CD4-positive, alpha-beta memory T cell (primary cell): ENCODE measurements around the gene SPINT3. TPM values are rescaled to one million over a fixed set of nuclear protein-coding genes. Genes with fewer than 3 reads are reported as not detected.

Experiments
- CTCF ChIA-PET: fragments of 350-600 bp; sonication (Branson Sonifier 250); formaldehyde crosslinking; loops from one replicate; lab custom pipeline; 2021; ENCODE audit warnings: inconsistent platforms; ENCODE audit not compliant: partially characterized antibody; lab: Charles Lee
- POLR2A ChIA-PET: fragments of 350-600 bp; sonication (Branson Sonifier 250); formaldehyde crosslinking; loops from one replicate; lab custom pipeline; 2021; ENCODE audit not compliant: partially characterized antibody; lab: Charles Lee
- DNase-seq, 5 donors: peaks; one replicate each; pipeline versions ENCODE4 v3.0.0 to v3.0.0-alpha.2; 2020 to 2022; ENCODE audit warnings: mixed read lengths in 1 of 5
- H3K27ac ChIP-seq: one replicate; pipeline ENCODE4 v1.7.0; 2013; ENCODE audit warnings: low read depth, low read length
- H3K27me3 ChIP-seq: 2 replicates; pipeline ENCODE4 v1.7.0; 2013; ENCODE audit warnings: mild to moderate bottlenecking, low read length, moderate library complexity; ENCODE audit not compliant: insufficient read depth
- H3K36me3 ChIP-seq: 2 replicates; pipeline ENCODE4 v1.7.0; 2013; ENCODE audit warnings: mild to moderate bottlenecking, low read length, moderate library complexity; ENCODE audit not compliant: insufficient read depth
- H3K4me1 ChIP-seq: 2 replicates; pipeline ENCODE4 v1.7.0; 2013; ENCODE audit warnings: mild to moderate bottlenecking, low read length, moderate library complexity; ENCODE audit not compliant: insufficient read depth
- H3K4me3 ChIP-seq, 2 donors: one replicate each; pipeline ENCODE4 v1.7.0; 2013; ENCODE audit warnings: low read length in 2 of 2, mild to moderate bottlenecking in 1 of 2
- H3K9me3 ChIP-seq, 2 donors: one replicate each; pipeline ENCODE4 v1.7.0; 2013; ENCODE audit warnings: low read length in 2 of 2, control low read depth in 1 of 2; ENCODE audit not compliant: control insufficient read depth in 1 of 2
- H3K27ac Mint-ChIP-seq, 7 donors: one replicate each; pipeline ENCODE4 v1.8.0; 2020 to 2021; ENCODE audit warnings: mixed read lengths in 7 of 7, mild to moderate bottlenecking in 6 of 7, inconsistent platforms in 3 of 7, moderate library complexity in 3 of 7
- H3K27me3 Mint-ChIP-seq, 2 donors: one replicate each; pipeline ENCODE4 v1.8.0; 2020 to 2021; ENCODE audit warnings: mixed read lengths in 2 of 2
- H3K36me3 Mint-ChIP-seq, 2 donors: one replicate each; pipeline ENCODE4 v1.8.0; 2020 to 2021; ENCODE audit warnings: mixed read lengths in 2 of 2, inconsistent platforms in 1 of 2, mild to moderate bottlenecking in 1 of 2
- H3K4me1 Mint-ChIP-seq, 4 donors: one replicate each; pipeline ENCODE4 v1.8.0; 2020 to 2021; ENCODE audit warnings: mixed read lengths in 4 of 4, mild to moderate bottlenecking in 1 of 4
- H3K4me3 Mint-ChIP-seq, 8 donors: one replicate each; pipeline ENCODE4 v1.8.0; 2020 to 2021; ENCODE audit warnings: mixed read lengths in 8 of 8, mild to moderate bottlenecking in 7 of 8, moderate library complexity in 6 of 8, inconsistent platforms in 3 of 8
- H3K9me3 Mint-ChIP-seq, 8 donors: one replicate each; pipeline ENCODE4 v1.8.0; 2020 to 2021; ENCODE audit warnings: mixed read lengths in 8 of 8, mild to moderate bottlenecking in 5 of 8, inconsistent platforms in 3 of 8, moderate library complexity in 1 of 8
- intact Hi-C: fragments of 100-400 bp; cut with micrococcal nuclease; formaldehyde crosslinking; loops from one replicate; pipeline ENCODE4 v1.15.1; 2023
- polyA plus RNA-seq, 2 donors: library from polyadenylated mRNA; unstranded; fragments of 300-500 nt; fragmentation: Illumina TruSeq; gene quantifications; one replicate each; pipeline ENCODE4 v1.2.3, GENCODE V29; 2021
- total RNA-seq, 2 experiments: library from RNA; stranded (reverse); gene quantifications; one replicate each; pipeline ENCODE4 v1.2.3, GENCODE V29; 2021

Gene SPINT3
- total and polyA plus RNA-seq, 4 experiments from 2014 or later, result not detected

DNA sequence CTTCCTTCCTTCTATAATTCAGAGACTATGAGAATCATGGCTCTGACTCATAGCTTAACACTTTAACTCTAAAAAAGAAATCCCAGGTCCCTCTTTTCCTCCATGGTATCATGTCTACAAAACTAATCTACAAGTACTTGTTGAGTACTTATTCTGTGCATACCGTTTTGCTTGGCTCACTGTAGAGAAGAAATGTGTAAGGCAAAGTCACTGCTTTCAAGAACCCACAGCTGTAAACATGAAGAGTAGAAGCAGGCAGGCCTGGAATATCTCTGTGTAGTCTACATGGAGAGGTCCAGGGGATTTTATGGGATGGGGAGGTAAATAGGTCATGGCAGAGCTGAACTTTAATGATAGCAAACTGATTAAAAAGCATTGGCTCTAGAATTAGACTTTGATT is 13.8 kb downstream of the SPINT3 start:
- H3K27me3 Mint-ChIP-seq, result peaks cover 24 to 36% of the 10 kb centered on the region in 2 donors
- Histone ChIP-seq H3K9me3 (no peaks in the 10 kb centered on the region), H3K27ac (no peak overlapping the region), H3K4me1 (no peaks in the 10 kb centered on the region), H3K4me3 (no peak overlapping the region), H3K27me3 (no peaks in the 10 kb centered on the region), H3K36me3 (no peaks in the 10 kb centered on the region)
- no peaks in the 10 kb centered on the region for H3K4me1 Mint-ChIP-seq
- H3K27ac Mint-ChIP-seq, result no peak overlapping the region
- CTCF ChIA-PET, result interaction anchor here (1.0 kb wide), 1 partner anchor 17 kb away, joined by 4 read pairs; no protein-coding TSS in a partner anchor
- intact Hi-C loops, result no loop called here
- POLR2A ChIA-PET, result no interaction called here
- DNase-seq, result no peak
- H3K9me3 Mint-ChIP-seq, result peaks cover 0 to 3% (median 0%) of the 10 kb centered on the region in 8 donors
- H3K4me3 Mint-ChIP-seq, result no peak overlapping the region
- no peaks in the 10 kb centered on the region for H3K36me3 Mint-ChIP-seq

GRCh38 chr20:45500022-45500421 is 15.4 kb downstream of the SPINT3 start:
- POLR2A ChIA-PET, result no interaction called here
- Histone ChIP-seq H3K27ac (no peak overlapping the region), H3K4me3 (no peak overlapping the region), H3K9me3 (no peaks in the 10 kb centered on the region), H3K27me3 (no peaks in the 10 kb centered on the region), H3K36me3 (no peaks in the 10 kb centered on the region), H3K4me1 (no peaks in the 10 kb centered on the region)
- Mint-ChIP-seq H3K36me3 (no peaks in the 10 kb centered on the region), H3K27ac (no peak overlapping the region), H3K4me3 (no peak overlapping the region), H3K9me3 (peaks cover 0 to 3% (median 0%) of the 10 kb centered on the region in 8 donors), H3K27me3 (peaks cover 19 to 35% of the 10 kb centered on the region in 2 donors), H3K4me1 (no peaks in the 10 kb centered on the region)
- DNase-seq, result no peak
- intact Hi-C loops, result no loop called here
- CTCF ChIA-PET, result no interaction called here

GRCh38 chr20:45497971-45498494 is 17.4 kb downstream of the SPINT3 start:
- Histone ChIP-seq H3K36me3 (no peaks in the 10 kb centered on the region), H3K27ac (no peak overlapping the region), H3K9me3 (no peaks in the 10 kb centered on the region), H3K27me3 (no peaks in the 10 kb centered on the region), H3K4me3 (no peak overlapping the region), H3K4me1 (no peaks in the 10 kb centered on the region)
- H3K4me1 Mint-ChIP-seq, result no peaks in the 10 kb centered on the region
- H3K27me3 Mint-ChIP-seq, result peaks cover 18 to 31% of the 10 kb centered on the region in 2 donors
- no peaks in the 10 kb centered on the region for H3K36me3 Mint-ChIP-seq
- CTCF ChIA-PET, result no interaction called here
- H3K9me3 Mint-ChIP-seq, result peaks cover 0 to 1% (median 0%) of the 10 kb centered on the region in 8 donors
- H3K27ac Mint-ChIP-seq, result no peak overlapping the region
- H3K4me3 Mint-ChIP-seq, result no peak overlapping the region
- DNase-seq, result no peak
- intact Hi-C loops, result no loop called here
- POLR2A ChIA-PET, result no interaction called here

- H3K4me3 Mint-ChIP-seq, result no peak overlapping the region
- H3K4me3 ChIP-seq, result no peak overlapping the region
- POLR2A ChIA-PET, result no interaction called here
- no peaks in the 10 kb centered on the region for H3K36me3 ChIP-seq
- H3K4me1 Mint-ChIP-seq, result no peaks in the 10 kb centered on the region
- H3K27me3 ChIP-seq, result no peaks in the 10 kb centered on the region
- H3K27ac Mint-ChIP-seq, result no peak overlapping the region
- H3K27me3 Mint-ChIP-seq, result peaks cover 14 to 26% of the 10 kb centered on the region in 2 donors
- H3K36me3 Mint-ChIP-seq, result no peaks in the 10 kb centered on the region
- no peak overlapping the region for H3K27ac ChIP-seq
- peaks cover 0 to 1% (median 0%) of the 10 kb centered on the region in 8 donors for H3K9me3 Mint-ChIP-seq
- intact Hi-C loops, result no loop called here
- H3K9me3 ChIP-seq, result no peaks in the 10 kb centered on the region
- no peak for DNase-seq
- CTCF ChIA-PET, result no interaction called here
- H3K4me1 ChIP-seq, result no peaks in the 10 kb centered on the region
Observed at GRCh38 chr20:45496166-45496565, 19.3 kb downstream of the SPINT3 start.

GRCh38 chr20:45495501-45495941 is 19.9 kb downstream of the SPINT3 start:
- no peak for DNase-seq
- no peaks in the 10 kb centered on the region for H3K9me3 ChIP-seq
- H3K4me3 Mint-ChIP-seq, result no peak overlapping the region
- POLR2A ChIA-PET, result no interaction called here
- no peak overlapping the region for H3K4me3 ChIP-seq
- peaks cover 0 to 1% (median 0%) of the 10 kb centered on the region in 8 donors for H3K9me3 Mint-ChIP-seq
- no peak overlapping the region for H3K27ac Mint-ChIP-seq
- intact Hi-C loops, result no loop called here
- no peaks in the 10 kb centered on the region for H3K4me1 ChIP-seq
- CTCF ChIA-PET, result no interaction called here
- peaks cover 16 to 28% of the 10 kb centered on the region in 2 donors for H3K27me3 Mint-ChIP-seq
- no peaks in the 10 kb centered on the region for H3K36me3 Mint-ChIP-seq
- no peaks in the 10 kb centered on the region for H3K36me3 ChIP-seq
- no peak overlapping the region for H3K27ac ChIP-seq
- H3K27me3 ChIP-seq, result no peaks in the 10 kb centered on the region
- no peaks in the 10 kb centered on the region for H3K4me1 Mint-ChIP-seq

DNA sequence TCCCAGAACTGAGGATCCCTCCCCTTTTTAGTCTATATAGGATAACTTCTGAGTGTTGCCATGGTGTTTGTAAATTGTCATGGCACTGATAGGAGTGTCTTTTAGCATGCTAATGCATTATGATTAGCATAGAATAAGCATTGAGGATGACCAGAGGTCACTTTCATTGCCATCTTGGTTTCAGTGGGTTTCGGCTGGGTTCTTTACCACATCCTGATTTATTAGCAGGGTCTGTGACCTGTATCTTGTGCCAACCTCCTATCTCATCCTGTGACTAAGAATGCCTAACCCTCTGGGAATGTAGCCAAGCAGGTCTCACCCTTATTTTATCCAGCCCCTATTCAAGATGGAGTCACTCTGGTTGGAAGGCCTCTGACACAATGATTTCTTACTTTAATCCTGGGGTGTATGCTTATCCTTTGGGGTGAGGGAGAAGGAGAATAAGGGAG is 26.3 kb downstream of the SPINT3 start:
- no peak overlapping the region for H3K27ac ChIP-seq
- H3K9me3 ChIP-seq, result no peaks in the 10 kb centered on the region
- no peaks in the 10 kb centered on the region for H3K4me1 Mint-ChIP-seq
- no peak overlapping the region for H3K4me3 Mint-ChIP-seq
- ChIA-PET CTCF (no interaction called here), POLR2A (no interaction called here)
- H3K9me3 Mint-ChIP-seq, result no peaks in the 10 kb centered on the region
- peaks cover 7% of the 10 kb centered on the region for H3K27me3 ChIP-seq
- no peaks in the 10 kb centered on the region for H3K36me3 Mint-ChIP-seq
- H3K4me1 ChIP-seq, result no peaks in the 10 kb centered on the region
- peaks cover 23 to 37% of the 10 kb centered on the region in 2 donors for H3K27me3 Mint-ChIP-seq
- intact Hi-C loops, result no loop called here
- DNase-seq, result no peak
- H3K27ac Mint-ChIP-seq, result no peak overlapping the region
- H3K4me3 ChIP-seq, result no peak overlapping the region
- H3K36me3 ChIP-seq, result no peaks in the 10 kb centered on the region

- ChIA-PET CTCF (interaction anchor here (1.0 kb wide), 1 partner anchor 124 kb away, joined by 3 read pairs; the partner anchor contains the start of gene SYS1), POLR2A (no interaction called here)
- H3K4me1 ChIP-seq, result no peaks in the 10 kb centered on the region
- H3K27me3 ChIP-seq, result peaks cover 7% of the 10 kb centered on the region
- no peaks in the 10 kb centered on the region for H3K9me3 ChIP-seq
- Mint-ChIP-seq H3K27me3 (peaks cover 21 to 46% of the 10 kb centered on the region in 2 donors), H3K9me3 (no peaks in the 10 kb centered on the region), H3K4me3 (no peak overlapping the region), H3K27ac (peak overlapping the region in 1 of 7 donors; percentile 19), H3K4me1 (no peaks in the 10 kb centered on the region), H3K36me3 (no peaks in the 10 kb centered on the region)
- intact Hi-C loops, result no loop called here
- H3K4me3 ChIP-seq, result no peak overlapping the region
- no peak for DNase-seq
- H3K36me3 ChIP-seq, result no peaks in the 10 kb centered on the region
- no peak overlapping the region for H3K27ac ChIP-seq
Observed at GRCh38 chr20:45487231-45487635, 28.2 kb downstream of the SPINT3 start.
